ENCODE measurements around the gene SMPD3. TPM values are rescaled to one million over a fixed set of nuclear protein-coding genes. Genes with fewer than 3 reads are reported as not detected.

Gene SMPD3
- total and polyA plus RNA-seq, 2 of the 4 experiments (the other 2 are of a cell fraction): not detected

DNA sequence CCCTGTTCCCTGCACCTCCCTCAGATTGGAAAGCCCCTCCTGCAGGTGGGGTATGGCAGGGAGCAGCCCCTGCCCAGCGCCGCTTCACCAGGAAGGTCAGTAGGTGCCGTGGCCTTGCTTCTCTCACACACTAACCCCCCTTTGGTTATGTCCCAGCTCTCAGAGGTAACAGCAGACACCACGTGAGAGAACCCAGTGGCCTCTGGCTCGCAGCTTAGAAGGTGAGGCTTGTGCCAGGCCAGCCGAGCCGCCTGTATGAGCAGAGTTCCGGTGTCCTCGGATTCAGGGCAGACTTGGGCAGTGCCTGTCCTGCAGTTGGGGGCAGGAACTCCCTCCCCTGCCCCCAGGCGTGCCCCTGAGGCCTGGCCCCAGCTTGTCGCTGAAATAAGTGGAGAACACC is 90.4 kb downstream of the SMPD3 start:
- Histone ChIP-seq H3K27me3 (ENCODE audit: control insufficient read depth, insufficient read depth, low read length) (no peaks in the 10 kb centered on the region), H3K9me3 (ENCODE audit: control insufficient read depth, insufficient read depth, low read length) (no peaks in the 10 kb centered on the region), H4K8ac (ENCODE audit: low read depth in 2 of 2, low read length in 2 of 2) (no peak overlapping the region), H3K79me1 (ENCODE audit: low read depth in 1 of 2, low read length in 2 of 2) (no peaks in the 10 kb centered on the region; a peak in 1 of 4 replicates), H3K4me1 (ENCODE audit: control insufficient read depth, insufficient read depth, low read length) (no peaks in the 10 kb centered on the region), H2AK9ac (replicated peaks; ENCODE audit: low read depth, low read length, poor library complexity) (no peak overlapping the region), H4K5ac (ENCODE audit: low read depth, low read length) (no peak overlapping the region), H3K4ac (ENCODE audit: low read depth, low read length) (no peak overlapping the region), H3K14ac (replicated peaks; ENCODE audit: low read depth, low read length) (no peak overlapping the region), H3K23ac (ENCODE audit: low read depth, low read length) (no peak overlapping the region), H2BK5ac (ENCODE audit: low read depth, low read length, poor library complexity, severe bottlenecking) (no peak overlapping the region), H2AFZ (replicated peaks; ENCODE audit: low read length, poor library complexity) (no peak overlapping the region), H3K9me1 (ENCODE audit: insufficient read depth, low read length) (no peaks in the 10 kb centered on the region), H2BK120ac (ENCODE audit: low read depth, low read length) (no peak overlapping the region), H2BK15ac (ENCODE audit: low read depth, low read length) (no peak overlapping the region), H4K91ac (ENCODE audit: insufficient read depth, low read depth, low read length) (no peak overlapping the region), H3K36me3 (ENCODE audit: control insufficient read depth, insufficient read depth, low read length) (peaks cover 45% of the 10 kb centered on the region), H3K4me3 (ENCODE audit: insufficient read depth, low read depth, low read length) (no peak overlapping the region), H3K4me2 (ENCODE audit: low read depth, low read length) (no peak overlapping the region), H2BK20ac (ENCODE audit: low read depth, low read length) (no peak overlapping the region), H3K27ac (ENCODE audit: insufficient read depth, low read length) (no peak overlapping the region), H3K18ac (ENCODE audit: low read depth, low read length) (no peak overlapping the region), H3K56ac (ENCODE audit: extremely low read depth, insufficient read depth, low read length) (no peak overlapping the region), H3K9ac (ENCODE audit: low read depth, low read length) (no peak overlapping the region), H2AK5ac (ENCODE audit: low read depth, low read length) (no peak overlapping the region), H4K20me1 (ENCODE audit: insufficient read depth, low read length) (no peaks in the 10 kb centered on the region)
- intact Hi-C loops (cut with micrococcal nuclease): no loop called here
- 90% methylated on average over 2 of the region's 11 CpGs; no CpG with 5 or more reads in 1 of the 2 experiments for WGBS, 2 experiments (ENCODE audit: extremely low coverage in 2 of 2, insufficient read length in 1 of 2)
- CTCF ChIA-PET: no interaction called here
- in situ Hi-C loops (cut with MboI; ENCODE audit: low sequenced_read_pairs): no loop called here
- POLR2A ChIA-PET (ENCODE audit: unreplicated experiment): no interaction called here
- no peak for TF ChIP-seq RAD21 (IDR thresholded peaks at IDR 0.05; ENCODE audit: low read length)
- TF ChIP-seq, protein P1, sequence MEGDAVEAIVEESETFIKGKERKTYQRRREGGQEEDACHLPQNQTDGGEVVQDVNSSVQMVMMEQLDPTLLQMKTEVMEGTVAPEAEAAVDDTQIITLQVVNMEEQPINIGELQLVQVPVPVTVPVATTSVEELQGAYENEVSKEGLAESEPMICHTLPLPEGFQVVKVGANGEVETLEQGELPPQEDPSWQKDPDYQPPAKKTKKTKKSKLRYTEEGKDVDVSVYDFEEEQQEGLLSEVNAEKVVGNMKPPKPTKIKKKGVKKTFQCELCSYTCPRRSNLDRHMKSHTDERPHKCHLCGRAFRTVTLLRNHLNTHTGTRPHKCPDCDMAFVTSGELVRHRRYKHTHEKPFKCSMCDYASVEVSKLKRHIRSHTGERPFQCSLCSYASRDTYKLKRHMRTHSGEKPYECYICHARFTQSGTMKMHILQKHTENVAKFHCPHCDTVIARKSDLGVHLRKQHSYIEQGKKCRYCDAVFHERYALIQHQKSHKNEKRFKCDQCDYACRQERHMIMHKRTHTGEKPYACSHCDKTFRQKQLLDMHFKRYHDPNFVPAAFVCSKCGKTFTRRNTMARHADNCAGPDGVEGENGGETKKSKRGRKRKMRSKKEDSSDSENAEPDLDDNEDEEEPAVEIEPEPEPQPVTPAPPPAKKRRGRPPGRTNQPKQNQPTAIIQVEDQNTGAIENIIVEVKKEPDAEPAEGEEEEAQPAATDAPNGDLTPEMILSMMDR (conservative IDR thresholded peaks at IDR 0.05; ENCODE audit: low read depth, low read length): no peak
- TF ChIP-seq, protein P2, sequence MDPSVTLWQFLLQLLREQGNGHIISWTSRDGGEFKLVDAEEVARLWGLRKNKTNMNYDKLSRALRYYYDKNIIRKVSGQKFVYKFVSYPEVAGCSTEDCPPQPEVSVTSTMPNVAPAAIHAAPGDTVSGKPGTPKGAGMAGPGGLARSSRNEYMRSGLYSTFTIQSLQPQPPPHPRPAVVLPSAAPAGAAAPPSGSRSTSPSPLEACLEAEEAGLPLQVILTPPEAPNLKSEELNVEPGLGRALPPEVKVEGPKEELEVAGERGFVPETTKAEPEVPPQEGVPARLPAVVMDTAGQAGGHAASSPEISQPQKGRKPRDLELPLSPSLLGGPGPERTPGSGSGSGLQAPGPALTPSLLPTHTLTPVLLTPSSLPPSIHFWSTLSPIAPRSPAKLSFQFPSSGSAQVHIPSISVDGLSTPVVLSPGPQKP (IDR thresholded peaks at IDR 0.05; ENCODE audit: borderline replicate concordance, low read depth, low read length): no peak
- no peak for TF ChIP-seq POLR2A (IDR thresholded peaks at IDR 0.05; ENCODE audit: low read depth, low read length)
- no peak for TF ChIP-seq BHLHE40 (IDR thresholded peaks at IDR 0.05; ENCODE audit: low read depth, low read length)
- TF ChIP-seq MAZ (IDR thresholded peaks at IDR 0.05; ENCODE audit: borderline replicate concordance, low read depth, low read length): no peak
- TF ChIP-seq FOS (IDR thresholded peaks at IDR 0.05; ENCODE audit: low read depth, low read length): no peak
- TF ChIP-seq, protein P3, sequence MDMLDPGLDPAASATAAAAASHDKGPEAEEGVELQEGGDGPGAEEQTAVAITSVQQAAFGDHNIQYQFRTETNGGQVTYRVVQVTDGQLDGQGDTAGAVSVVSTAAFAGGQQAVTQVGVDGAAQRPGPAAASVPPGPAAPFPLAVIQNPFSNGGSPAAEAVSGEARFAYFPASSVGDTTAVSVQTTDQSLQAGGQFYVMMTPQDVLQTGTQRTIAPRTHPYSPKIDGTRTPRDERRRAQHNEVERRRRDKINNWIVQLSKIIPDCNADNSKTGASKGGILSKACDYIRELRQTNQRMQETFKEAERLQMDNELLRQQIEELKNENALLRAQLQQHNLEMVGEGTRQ (IDR thresholded peaks at IDR 0.05; ENCODE audit: low read depth, low read length): no peak
- no peak for TF ChIP-seq MAFK (IDR thresholded peaks at IDR 0.05; ENCODE audit: low read depth, low read length)
- no peak for TF ChIP-seq NFE2L2 (IDR thresholded peaks at IDR 0.05; ENCODE audit: low read depth, low read length)
- no peak for TF ChIP-seq MXI1 (IDR thresholded peaks at IDR 0.05; ENCODE audit: borderline replicate concordance, low read depth, low read length)
- no peak for TF ChIP-seq RCOR1 (IDR thresholded peaks at IDR 0.05; ENCODE audit: insufficient replicate concordance, low read length)
- TF ChIP-seq CHD1 (IDR thresholded peaks at IDR 0.05; ENCODE audit: low read depth, low read length): no peak
- no peak for TF ChIP-seq SMC3 (IDR thresholded peaks at IDR 0.05; ENCODE audit: low read depth, low read length)
- TF ChIP-seq CEBPB (IDR thresholded peaks at IDR 0.05; ENCODE audit: low read depth, low read length): no peak
- TF ChIP-seq RFX5 (IDR thresholded peaks at IDR 0.05; ENCODE audit: low read depth, low read length): no peak
- dilution Hi-C loops (cut with HindIII; ENCODE audit: low sequenced_read_pairs, unreplicated experiment): no loop called here
- BruUV-seq (replicated peaks): no TSS peak
- ATAC-seq (ENCODE audit: low read depth) (no peak), DNase-seq (no peak)

All from IMR-90 (cell line).